ENCODE data around the gene PHB1.
A peak's percentile ranks its signal among the peaks of the same experiment; 100 is the strongest.
"Not testable (repeated sequence)": the region's sequence is repeated elsewhere in the genome, so short reads cannot be mapped to it uniquely, and the experiment has no call there.

Gene PHB1

DNA sequence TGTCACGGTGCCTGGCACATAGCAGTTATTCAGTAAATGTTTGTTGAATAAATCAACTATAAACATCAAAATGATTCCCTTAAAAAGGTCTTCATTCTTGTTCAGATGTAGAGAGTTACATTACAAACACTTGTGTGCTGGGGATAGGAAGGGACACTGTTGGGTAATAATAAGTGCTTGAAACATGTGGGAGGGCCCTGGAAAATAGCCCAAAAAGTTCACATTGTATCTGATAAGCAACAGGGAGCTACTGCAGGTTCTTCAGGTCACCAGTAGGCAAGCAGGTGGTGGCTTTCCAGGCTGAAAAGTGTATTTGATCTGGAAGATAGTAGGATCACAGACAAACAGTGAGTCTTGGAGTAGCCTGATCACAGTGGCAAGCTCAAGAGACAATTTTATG lies 33.6 kb downstream of the PHB1 start:
- no peak for DNase-seq (ENCODE audit: low read depth in 2 of 2)

DNA sequence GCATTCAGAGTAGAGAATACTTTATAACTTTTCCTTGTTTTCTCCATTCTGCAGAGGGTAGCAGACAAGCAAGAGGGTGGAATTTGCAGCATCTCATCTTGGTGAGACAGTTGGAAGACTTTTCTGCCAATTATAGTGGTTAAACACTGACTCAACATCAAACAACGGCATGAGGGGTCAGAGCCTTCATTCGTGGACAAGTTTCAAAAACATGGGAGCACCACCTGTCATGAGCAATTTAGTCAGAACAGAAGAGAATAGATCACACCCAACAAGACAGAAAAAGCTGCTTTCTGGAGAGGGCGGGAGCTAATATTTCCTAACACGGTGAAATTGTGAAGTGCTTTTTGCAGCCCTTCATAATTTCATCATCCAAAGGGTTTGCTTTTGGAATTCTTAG lies 34.8 kb downstream of the PHB1 start:
- no peak for DNase-seq (ENCODE audit: low read depth in 2 of 2)

DNA sequence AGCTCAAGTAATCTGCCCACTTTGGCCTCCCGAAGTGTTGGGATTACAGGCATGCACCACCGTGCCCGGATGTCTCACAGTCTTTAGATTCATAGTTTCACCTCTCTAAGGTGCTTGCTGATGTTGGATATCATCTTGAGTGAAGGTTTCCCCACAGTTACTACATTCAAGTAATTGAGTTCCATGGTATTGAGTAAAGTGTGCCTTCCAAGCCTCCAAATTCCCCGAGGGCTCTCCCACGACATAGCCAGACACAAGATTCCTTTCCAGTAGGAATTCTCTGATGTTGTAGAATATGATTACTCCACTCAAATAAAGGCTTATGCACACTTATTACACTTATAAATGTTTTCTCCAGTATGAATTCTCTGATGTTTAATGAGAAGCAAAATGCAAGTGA lies 36.4 kb downstream of the PHB1 start:
- DNase-seq (ENCODE audit: low read depth in 2 of 2) = no peak

- no peak for DNase-seq (ENCODE audit: low read depth in 2 of 2)
Measured at GRCh38 chr17:49375544-49375943, 39.1 kb downstream of the PHB1 start.

GRCh38 chr17:49373115-49373514 lies 41.6 kb downstream of the PHB1 start:
- DNase-seq (ENCODE audit: low read depth in 2 of 2) = no peak

- DNase-seq (ENCODE audit: low read depth in 2 of 2) = no peak
Measured at GRCh38 chr17:49372425-49372824, 42.3 kb downstream of the PHB1 start.

DNA sequence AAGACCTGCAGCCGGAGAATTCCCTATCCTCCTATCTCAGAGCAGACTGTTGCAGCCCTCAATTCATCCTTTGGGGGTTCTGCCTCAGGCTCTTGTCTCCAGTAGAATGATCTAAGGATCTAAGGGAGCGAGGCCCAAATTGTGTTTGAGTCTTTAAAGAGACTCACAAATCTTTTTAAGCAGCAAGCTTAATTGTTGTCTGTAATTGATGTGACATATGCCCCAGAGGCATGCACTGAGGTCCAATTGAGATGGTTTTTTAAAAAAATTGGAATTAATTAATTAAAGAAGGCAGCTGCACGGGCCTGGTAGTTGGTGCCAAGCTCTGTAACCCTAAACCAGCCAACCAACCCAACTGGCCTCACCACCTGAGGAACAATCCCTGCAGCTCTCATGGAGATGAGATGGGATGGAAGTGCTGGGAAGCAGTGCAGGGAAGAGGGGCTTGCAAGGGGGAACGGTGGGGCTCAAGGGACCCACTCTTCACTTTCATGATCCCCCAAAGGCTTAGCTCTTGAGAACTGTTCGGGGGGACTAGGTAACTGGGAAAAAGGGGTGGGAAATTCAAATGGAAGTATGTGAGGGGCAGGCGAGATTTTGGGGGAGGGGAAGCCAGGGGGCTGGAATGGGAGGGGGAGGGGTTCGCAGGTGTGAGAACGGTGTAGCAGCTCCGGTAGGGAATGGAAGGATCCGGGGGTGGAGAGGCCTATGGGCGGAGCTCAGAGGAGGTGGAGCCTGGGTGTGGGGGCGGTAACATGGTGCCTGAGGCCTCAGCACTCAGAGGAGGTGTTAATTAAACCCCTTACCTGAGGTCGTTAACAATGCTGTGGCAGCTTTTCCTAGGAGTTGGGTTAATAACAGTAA lies 43.5 kb downstream of the PHB1 start:
- DNase-seq (ENCODE audit: low read depth in 2 of 2) = no peak

- DNase-seq (ENCODE audit: low read depth in 2 of 2) = no peak
Measured at GRCh38 chr17:49369760-49370159, 44.9 kb downstream of the PHB1 start.

- DNase-seq (ENCODE audit: low read depth in 2 of 2) = no peak
Measured at GRCh38 chr17:49369089-49369488, 45.6 kb downstream of the PHB1 start.

- peak in 1 of 2 donors; percentile 25 for DNase-seq (ENCODE audit: low read depth in 2 of 2)
Measured at GRCh38 chr17:49365667-49366066, 49.0 kb downstream of the PHB1 start.

DNA sequence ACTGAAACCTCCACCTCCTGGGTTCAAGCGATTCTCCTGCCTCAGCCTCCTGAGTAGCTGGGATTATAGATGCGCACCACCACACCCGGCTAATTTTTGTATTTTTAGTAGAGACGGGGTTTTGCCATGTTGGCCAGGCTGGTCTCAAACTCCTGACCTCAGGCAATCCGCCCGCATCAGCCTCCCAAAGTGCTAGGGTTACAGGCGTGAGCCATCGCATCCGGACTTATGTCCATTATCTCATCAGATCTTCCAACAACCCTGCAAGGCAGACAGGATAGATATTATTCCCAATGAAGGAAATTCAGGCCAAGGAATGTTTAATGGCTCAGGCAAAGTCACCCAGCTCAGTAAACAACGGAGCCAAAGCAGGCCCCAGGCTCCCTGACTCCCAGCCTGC lies 49.6 kb downstream of the PHB1 start:
- not testable (repeated sequence) for DNase-seq (ENCODE audit: low read depth in 2 of 2)

GRCh38 chr17:49364119-49364518 lies 50.6 kb downstream of the PHB1 start:
- DNase-seq (ENCODE audit: low read depth in 2 of 2) = no peak

DNA sequence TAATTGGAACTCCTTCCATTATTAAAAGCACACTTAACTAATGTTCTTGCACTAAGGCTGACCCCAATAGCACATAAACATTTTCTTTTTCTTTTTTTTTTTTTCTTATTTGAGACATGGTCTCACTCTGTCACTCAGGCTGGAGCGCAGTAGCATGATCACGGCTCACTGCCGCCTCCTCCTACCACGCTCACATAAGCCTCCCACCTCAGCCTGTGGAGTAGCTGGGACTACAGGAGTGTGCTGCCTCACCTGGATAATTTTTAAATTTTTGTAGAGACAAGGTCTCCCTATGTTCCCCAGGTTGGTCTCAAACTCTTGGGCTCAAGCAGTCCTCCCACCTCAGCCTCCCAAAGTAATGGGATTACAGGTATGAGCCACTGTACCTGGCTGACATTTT lies 51.4 kb downstream of the PHB1 start:
- DNase-seq (ENCODE audit: low read depth in 2 of 2) = no peak

DNA sequence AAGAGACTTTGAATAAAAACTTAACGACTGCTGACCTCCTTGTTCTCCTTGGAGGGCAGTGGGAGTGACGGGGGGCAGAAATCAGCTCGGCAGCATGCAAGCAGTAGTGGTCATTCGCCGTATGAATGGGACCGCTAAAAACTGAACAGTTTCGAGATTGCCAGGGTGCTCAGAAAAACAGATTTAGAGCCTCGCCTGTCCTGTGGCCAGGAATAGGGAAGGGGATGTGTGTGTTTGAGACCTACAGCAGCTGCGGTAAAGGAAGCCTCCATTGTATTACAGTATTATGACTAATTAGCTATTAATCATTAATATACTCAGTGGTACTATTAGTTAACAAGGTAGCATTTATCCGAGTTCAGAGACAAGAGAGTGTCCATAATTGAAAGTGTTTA lies 52.0 kb downstream of the PHB1 start:
- DNase-seq (ENCODE audit: low read depth in 2 of 2) = no peak

- peak; percentile 87 to 93 for DNase-seq (ENCODE audit: low read depth in 2 of 2)
Measured at GRCh38 chr17:49361902-49362722, 52.6 kb downstream of the PHB1 start, which contains the start of gene ZNF652. Gene ZNF652, minus strand, starts transcription at chr17:49362250. Its CDS starts 44,525 bp downstream, at chr17:49317725.

- peak; percentile 69 to 80 for DNase-seq (ENCODE audit: low read depth in 2 of 2)
Measured at GRCh38 chr17:49361129-49361901, 53.4 kb downstream of the PHB1 start.

- peak in 1 of 2 donors; percentile 33 for DNase-seq (ENCODE audit: low read depth in 2 of 2)
Measured at GRCh38 chr17:49360796-49361128, 53.9 kb downstream of the PHB1 start.

DNA sequence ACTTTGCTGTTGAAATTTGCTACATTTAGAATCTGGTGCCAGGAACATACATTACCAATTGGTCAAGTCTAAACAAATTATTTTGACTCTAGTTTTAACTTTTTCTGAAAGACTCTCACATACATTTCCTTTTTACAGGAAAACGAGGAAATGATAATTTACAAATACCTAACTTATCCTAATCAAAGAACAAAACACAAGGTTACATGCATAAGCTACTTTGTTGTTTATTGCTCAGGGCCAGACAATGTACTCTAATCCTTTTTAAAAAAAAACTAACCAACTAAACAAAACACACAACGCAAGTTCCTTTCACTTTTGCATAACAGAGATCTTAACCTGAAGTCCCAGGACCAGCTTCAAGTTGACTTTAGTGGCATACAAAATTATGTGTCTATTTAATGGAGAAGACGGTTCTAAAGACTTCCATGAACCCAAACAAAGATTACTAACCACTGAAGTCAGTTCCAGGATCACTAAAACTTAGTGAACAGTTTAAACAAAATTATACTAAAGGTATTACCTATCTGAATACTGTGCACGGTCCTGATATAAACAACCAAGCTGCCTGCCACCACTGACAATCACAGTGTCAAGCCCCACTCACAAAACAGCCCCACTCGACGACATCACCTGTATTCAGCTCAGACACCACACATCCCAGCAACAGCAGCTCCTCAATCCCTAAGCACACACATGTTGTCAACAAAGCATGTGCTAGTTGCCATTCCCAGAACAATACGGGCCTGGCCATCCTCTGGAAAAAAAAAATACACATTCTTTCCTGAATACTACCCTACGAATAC lies 54.5 kb downstream of the PHB1 start:
- peak in 1 of 2 donors; percentile 3 for DNase-seq (ENCODE audit: low read depth in 2 of 2)

- DNase-seq (ENCODE audit: low read depth in 2 of 2) = no peak
Measured at GRCh38 chr17:49358641-49359247, 55.9 kb downstream of the PHB1 start.

DNA sequence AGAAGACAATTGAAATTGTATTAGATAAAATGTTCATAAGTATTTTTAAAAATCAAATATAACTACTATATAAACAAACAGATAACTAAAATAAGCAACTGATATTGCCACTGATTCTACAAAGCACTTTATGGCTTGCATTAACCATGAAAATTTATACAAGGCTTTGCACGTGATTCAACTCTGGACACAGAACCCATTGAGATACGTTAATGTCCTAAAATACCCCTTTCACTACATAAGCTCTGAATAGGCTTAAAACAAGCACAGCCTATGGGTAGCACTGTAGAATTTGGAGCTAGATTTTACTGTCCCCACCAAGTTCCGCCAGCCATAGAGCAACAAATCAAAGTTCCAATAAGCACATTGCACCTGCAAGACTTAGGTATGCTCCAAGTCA lies 57.2 kb downstream of the PHB1 start:
- no peak for DNase-seq (ENCODE audit: low read depth in 2 of 2)

- DNase-seq (ENCODE audit: low read depth in 2 of 2) = no peak
Measured at GRCh38 chr17:49356320-49356719, 58.4 kb downstream of the PHB1 start.
